Hepatocyte (in vitro differentiated cells): ENCODE measurements around the gene DCPS.

ENCODE experiments used
- CTCF ChIP-seq: fragments of 200-600 bp; sonication (generic); IDR thresholded peaks from 2 replicates; pipeline ENCODE4 v1.5.1; 2016; ENCODE audit warnings: antibody characterized with exemption, mild to moderate bottlenecking; ENCODE audit not compliant: poor library complexity
- EZH2phosphoT487 ChIP-seq: fragments of 200-600 bp; sonication (generic); IDR thresholded peaks from one replicate; pipeline ENCODE4 v1.6.1; 2018; ENCODE audit warnings: antibody characterized with exemption, mild to moderate bottlenecking, low read depth, moderate library complexity; ENCODE audit not compliant: unreplicated experiment, severe bottlenecking

- TF ChIP-seq CTCF = no peak
- TF ChIP-seq EZH2phosphoT487 = no peak
These were observed 15.6 kb upstream of the DCPS start for GRCh38 chr11:126288237-126288636.
